ENCODE data around the gene CPNE5.
A peak's percentile ranks its signal among the peaks of the same experiment; 100 is the strongest.
"Not testable (repeated sequence)": the region's sequence is repeated elsewhere in the genome, so short reads cannot be mapped to it uniquely, and the experiment has no call there.

The CPNE5 gene

DNA sequence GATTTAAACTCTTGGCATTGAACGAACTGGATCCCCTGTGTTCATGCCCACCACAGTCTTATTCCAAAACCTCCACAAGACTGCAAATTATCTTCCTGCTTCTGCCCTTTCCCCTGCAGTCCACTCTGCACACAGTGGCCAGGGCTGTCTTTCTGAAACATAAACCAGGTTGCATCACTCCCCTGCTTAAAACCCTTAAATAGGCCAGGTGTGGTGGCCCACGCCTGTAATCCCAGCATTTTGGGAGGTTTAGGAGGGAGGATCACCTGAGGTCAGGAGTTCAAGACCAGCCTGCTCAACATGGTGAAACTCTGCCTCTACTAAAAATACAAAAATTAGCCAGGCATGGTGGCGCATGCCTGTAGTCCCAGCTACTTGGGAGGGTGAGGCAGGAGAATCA lies 26.2 kb downstream of the CPNE5 start:
- DNase-seq, result not testable (repeated sequence)

DNA sequence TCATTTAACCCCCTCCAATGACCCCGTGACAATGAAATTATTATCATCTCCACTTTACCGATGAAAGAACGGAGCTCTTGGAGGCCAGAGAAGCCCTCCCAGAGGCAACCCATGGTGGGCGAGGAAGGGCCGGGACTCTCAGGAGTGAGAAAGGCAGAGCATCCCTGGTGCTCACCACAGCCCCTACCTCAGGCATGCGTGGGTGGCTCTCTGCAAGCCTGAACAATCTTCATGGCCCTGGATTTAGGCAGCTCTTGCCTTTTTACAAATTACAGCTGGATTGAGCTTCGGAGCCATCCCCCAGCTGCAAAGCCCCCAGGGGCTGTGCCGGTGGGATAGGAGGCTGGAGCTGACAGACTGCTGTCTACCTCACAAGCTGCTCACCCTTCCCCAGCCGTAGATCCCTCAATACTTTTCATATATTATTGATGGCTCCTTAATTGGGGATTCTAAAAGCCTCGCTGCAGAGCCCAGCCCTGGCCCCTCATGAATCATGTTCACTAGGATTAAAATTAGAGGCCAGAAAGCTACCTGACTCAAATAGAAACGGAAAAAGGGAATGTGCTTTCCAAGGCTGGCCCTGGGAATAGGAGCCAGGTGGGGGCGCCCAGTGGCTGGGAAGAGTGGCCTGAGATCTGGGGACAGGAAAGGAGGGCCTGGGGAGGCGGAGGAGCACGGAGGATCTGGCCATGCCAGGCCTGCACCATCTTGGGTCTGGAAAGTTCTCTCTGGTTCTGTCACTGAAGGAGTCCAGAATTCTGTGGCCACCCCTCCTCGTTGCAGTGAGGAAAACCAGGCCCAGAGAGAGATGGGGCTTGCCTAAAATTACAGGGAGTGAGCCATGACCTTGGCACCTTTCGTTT lies 29.1 kb downstream of the CPNE5 start:
- DNase-seq, result no peak

- no peak for DNase-seq
These were observed 30.1 kb downstream of the CPNE5 start for GRCh38 chr6:36809156-36809555.

- no peak for DNase-seq
These were observed 30.6 kb downstream of the CPNE5 start for GRCh38 chr6:36808634-36809033.

DNA sequence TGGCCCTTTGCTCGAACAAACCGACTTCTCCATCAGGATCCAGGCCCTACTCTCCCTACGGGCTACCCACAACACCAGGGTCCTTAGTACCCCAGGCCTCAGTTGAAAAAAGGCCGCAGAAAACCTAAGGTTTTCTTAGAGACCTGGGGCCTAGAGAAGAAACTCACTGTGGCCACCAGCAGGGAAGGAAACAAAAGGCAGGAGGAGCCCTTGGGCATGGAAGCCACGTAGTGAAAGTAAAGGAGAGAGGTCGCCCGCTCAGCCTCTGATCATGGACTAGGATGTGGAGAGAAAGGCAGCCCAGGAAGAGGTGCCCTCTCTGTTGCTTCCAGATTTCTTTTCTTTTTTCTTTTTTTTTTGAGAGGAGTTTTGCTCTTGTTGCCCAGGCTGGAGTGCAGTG lies 31.5 kb downstream of the CPNE5 start:
- DNase-seq, result no peak

- DNase-seq, result no peak
These were observed 32.1 kb downstream of the CPNE5 start for GRCh38 chr6:36807143-36807542.

GRCh38 chr6:36805917-36806316 lies 33.3 kb downstream of the CPNE5 start:
- no peak for DNase-seq

DNA sequence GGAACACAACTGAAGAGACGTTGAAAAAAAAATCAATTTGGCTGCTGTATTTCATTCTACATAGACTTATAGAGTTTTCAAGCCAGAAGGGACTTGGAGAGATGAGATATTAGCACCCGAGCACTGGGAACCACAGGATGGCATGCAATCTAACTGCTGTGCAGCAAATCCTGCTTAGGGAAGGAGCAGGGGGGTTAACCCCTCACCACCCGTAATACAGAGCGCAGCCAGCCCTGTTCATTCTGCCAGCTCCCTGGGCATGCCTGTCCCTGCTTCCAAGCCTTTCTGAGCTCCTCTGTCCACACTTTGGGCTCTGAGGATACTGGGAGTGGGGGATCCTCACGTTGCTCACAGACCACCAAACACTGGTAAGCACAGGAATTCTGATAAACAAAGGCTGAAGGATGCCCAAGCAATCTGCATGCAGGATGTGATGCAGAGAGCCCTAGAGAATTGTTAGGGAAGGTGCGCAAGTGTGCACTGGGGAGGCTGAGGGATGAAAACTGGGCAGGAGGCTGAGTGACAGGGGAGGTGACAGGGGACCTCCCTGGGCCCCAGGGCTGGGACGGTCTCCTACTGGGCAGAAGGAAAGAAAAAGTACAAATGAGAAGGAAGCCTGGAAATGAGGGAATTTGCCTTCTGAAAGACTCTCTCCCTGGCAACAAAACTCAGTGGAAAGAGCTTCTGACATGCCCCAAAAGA lies 34.0 kb downstream of the CPNE5 start:
- no peak for DNase-seq

- DNase-seq, result no peak
These were observed 34.7 kb downstream of the CPNE5 start for GRCh38 chr6:36804563-36804962.

DNA sequence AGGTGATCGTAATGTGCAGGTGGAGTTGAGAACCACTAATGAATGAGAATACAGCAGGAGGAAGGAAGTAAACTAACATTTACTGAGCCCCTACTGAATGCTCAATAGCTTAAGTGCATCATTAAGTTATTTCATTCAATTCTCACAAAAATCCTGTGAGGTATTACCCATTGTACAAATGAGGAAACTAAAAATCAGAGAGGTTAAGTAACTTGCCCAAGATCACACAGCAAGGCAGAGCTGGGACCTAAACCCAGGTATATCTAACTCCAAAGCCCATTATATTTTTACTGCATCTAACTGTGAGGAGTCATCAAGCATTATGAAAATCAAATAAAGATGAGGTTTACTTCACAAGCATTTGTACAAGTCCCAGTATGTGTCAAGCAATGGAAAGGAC lies 35.3 kb downstream of the CPNE5 start:
- no peak for DNase-seq

- DNase-seq, result no peak
These were observed 35.8 kb downstream of the CPNE5 start for GRCh38 chr6:36803482-36803881.

DNA sequence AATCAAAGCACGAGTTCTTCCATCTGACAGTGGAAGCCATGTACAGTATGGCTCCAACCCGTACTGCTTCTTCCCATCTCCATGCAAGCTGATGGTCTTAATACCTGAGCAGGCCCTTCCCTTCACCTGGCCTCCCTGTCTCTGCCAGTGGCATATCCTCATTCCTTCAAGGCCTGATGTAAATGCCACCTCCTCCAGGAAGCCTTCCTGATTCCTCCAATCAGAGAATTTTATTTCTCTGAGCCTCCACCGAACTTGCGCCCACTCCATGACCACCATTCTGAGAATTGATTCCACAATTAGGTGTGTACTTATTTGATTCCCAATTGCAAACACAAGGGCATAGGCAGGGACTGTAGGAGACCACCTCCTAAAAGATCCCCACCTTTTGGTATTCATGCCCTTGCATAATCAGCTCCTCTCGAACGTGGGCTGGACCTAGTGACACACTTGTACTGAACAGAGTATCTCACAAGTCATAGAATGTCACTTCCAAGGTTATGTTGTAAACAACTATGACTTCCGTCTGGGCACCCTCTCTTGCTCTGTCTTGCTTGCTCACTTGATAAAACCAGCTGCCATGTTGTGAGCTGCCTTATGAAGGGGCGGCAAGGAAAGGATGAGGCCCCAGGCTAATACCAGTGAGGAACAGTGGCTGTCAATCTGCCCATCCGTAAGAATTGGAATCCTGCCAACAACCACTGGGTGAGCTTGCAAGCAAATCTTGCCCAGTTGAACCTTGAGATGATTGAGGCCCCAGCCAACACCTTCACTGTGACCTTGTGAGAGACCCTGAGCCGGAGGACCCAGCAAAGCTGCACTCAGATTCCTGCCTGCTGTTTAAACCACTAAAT lies 38.8 kb downstream of the CPNE5 start:
- DNase-seq, result no peak

- DNase-seq, result no peak
These were observed 40.4 kb downstream of the CPNE5 start for GRCh38 chr6:36798852-36799251.

DNA sequence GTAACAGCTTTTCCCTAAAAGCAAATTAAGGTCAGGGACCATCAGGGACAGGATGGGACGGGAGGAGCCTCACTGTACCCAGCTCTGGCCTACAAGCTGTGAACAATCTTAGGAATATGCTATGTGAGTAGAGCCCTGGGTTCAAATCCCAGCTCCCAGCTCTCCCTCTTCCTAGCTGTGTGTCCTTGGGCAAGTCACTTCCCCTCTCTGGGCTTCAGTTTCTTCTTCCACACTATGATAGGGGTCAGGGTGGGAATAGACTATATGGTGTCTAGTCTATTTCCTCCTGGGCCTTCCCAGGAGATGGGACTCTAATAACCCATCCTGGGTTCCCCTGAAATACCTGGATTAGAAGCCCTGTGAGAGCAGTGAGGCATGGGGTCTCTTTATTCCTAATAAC lies 41.6 kb downstream of the CPNE5 start:
- no peak for DNase-seq

GRCh38 chr6:36797055-36797454 lies 42.2 kb downstream of the CPNE5 start:
- DNase-seq, result no peak

GRCh38 chr6:36794713-36795065 lies 44.6 kb downstream of the CPNE5 start:
- no peak for DNase-seq

GRCh38 chr6:36793913-36794712 lies 45.1 kb downstream of the CPNE5 start:
- DNase-seq, result no peak

DNA sequence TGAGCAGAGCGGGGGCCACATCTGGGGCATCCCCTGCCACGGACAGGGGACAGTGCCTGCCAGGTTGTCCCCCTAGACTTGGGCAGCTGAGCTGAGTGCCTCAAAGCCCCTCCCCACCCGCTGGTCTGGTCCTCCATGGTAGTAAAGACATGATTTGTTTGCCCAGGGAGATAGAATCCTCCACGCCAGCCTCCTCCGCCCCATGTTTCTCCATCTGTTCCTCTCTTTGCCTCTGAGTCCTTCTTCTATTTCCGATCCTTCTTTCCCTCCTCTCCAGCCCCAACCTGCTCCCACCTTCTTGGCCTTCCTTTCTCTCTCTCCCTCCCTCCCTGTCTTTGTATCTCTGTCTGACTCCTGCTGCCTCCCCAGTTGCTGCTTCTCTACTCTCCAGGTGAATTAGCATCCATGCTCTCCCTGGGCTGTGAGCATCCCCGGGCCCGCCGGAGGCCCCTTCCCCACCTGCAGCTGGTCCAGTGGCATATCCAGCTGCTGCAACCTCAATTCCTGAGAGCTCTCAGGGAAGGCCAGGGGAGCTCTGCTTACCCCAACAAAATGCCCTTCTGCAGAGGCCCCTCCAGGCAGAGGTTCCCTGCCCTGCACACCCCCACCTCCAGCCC lies 45.8 kb downstream of the CPNE5 start:
- no peak for DNase-seq

DNA sequence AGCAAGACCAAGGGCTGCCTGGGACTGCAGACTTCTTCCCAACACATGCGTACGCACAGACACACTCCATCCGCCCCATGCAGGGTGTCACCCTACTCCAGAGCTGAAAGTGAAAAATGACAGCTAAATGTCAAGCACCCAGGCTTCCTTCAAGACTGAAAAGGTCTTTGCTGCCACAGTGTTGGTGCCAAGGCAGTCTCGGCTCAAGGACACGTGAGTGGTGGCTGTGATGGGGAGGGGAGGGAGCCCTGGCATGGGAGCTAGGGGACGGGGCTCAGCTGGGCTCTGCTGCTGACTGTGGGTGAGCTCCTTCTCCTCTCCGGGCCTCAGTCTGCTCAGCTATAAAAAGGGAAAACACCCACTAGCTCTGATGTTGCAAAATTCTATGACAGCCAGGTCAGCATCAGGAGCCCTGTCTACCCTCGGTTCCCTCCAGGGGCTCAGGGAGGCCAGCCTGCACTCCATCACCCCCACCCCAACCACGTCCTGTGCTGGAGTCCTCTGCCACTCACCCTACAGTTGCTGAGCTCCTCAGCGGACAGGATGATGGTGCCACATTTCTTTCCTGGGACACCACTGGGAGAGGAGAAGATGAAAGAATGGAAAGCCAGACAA lies 47.6 kb downstream of the CPNE5 start:
- no peak for DNase-seq

DNA sequence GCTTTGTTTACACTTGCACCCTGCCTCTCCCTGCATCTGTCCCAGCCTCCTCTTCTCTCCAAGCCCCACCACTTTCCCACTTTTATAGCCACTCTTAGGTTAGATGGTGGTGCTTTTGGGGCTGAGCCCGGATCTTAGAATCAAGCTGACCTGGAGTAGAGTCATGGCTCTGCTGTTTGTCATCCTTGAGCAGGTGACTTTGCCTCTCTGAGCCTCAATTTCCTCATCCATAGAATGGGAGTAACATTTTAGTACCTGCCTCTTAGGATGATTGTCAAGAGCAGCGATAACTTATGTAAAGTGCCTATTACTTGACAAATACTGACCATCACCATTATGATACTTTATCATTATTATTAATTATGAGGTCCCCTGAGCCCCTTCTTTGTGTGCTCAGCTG lies 48.2 kb downstream of the CPNE5 start:
- no peak for DNase-seq

DNA sequence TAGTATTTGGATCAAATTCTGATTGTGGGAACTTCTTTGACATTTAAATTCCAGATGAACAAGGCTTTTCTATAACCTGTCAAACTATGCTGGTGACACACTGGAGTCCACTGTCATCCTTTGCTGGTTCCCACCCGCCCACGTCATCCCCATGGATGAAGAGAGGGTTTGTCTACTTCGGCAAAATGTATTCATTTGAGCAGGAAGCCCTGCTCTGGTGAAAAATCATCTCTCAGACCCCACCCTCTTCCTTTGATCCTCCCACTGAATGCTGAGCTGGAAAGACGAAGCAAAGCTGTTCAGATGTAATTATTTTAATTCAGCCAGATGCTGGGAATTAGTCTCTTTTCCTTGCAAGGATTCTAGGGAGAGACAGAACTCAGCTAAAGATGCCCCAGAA lies 50.5 kb downstream of the CPNE5 start:
- peak; percentile 17 for DNase-seq

DNA sequence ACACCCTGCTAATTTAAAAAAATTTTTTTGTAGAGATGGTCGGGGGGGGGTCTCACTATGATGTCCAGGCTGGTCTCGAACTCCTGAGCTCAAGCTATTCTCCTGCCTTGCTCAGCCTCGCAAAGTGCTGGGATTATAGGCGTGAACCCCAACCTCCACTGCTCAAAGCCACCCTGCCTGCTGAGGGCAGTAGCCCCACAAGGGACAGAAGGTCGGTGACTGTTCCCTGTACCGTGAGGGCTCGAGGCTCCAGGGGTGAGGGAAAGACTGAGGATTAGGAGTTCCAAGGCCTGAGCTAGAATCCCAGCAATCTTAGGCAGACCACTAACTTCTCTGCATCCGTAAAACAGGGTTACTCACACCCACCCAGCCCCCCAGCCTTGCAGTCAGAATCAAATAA lies 51.1 kb downstream of the CPNE5 start:
- no peak for DNase-seq
